ENCODE data around the gene SETD2. TPM values are rescaled to one million over a fixed set of nuclear protein-coding genes. Genes with fewer than 3 reads are reported as not detected.
"Not testable (repeated sequence)": the region's sequence is repeated elsewhere in the genome, so short reads cannot be mapped to it uniquely, and the experiment has no call there.

SETD2 gene, protein sequence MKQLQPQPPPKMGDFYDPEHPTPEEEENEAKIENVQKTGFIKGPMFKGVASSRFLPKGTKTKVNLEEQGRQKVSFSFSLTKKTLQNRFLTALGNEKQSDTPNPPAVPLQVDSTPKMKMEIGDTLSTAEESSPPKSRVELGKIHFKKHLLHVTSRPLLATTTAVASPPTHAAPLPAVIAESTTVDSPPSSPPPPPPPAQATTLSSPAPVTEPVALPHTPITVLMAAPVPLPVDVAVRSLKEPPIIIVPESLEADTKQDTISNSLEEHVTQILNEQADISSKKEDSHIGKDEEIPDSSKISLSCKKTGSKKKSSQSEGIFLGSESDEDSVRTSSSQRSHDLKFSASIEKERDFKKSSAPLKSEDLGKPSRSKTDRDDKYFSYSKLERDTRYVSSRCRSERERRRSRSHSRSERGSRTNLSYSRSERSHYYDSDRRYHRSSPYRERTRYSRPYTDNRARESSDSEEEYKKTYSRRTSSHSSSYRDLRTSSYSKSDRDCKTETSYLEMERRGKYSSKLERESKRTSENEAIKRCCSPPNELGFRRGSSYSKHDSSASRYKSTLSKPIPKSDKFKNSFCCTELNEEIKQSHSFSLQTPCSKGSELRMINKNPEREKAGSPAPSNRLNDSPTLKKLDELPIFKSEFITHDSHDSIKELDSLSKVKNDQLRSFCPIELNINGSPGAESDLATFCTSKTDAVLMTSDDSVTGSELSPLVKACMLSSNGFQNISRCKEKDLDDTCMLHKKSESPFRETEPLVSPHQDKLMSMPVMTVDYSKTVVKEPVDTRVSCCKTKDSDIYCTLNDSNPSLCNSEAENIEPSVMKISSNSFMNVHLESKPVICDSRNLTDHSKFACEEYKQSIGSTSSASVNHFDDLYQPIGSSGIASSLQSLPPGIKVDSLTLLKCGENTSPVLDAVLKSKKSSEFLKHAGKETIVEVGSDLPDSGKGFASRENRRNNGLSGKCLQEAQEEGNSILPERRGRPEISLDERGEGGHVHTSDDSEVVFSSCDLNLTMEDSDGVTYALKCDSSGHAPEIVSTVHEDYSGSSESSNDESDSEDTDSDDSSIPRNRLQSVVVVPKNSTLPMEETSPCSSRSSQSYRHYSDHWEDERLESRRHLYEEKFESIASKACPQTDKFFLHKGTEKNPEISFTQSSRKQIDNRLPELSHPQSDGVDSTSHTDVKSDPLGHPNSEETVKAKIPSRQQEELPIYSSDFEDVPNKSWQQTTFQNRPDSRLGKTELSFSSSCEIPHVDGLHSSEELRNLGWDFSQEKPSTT (N-terminal part only)
- 18.3 and 23.1 TPM in 2 replicates for total RNA-seq (2014; rRNA removed)
- 10.1 TPM for polyA plus RNA-seq (2012)

DNA sequence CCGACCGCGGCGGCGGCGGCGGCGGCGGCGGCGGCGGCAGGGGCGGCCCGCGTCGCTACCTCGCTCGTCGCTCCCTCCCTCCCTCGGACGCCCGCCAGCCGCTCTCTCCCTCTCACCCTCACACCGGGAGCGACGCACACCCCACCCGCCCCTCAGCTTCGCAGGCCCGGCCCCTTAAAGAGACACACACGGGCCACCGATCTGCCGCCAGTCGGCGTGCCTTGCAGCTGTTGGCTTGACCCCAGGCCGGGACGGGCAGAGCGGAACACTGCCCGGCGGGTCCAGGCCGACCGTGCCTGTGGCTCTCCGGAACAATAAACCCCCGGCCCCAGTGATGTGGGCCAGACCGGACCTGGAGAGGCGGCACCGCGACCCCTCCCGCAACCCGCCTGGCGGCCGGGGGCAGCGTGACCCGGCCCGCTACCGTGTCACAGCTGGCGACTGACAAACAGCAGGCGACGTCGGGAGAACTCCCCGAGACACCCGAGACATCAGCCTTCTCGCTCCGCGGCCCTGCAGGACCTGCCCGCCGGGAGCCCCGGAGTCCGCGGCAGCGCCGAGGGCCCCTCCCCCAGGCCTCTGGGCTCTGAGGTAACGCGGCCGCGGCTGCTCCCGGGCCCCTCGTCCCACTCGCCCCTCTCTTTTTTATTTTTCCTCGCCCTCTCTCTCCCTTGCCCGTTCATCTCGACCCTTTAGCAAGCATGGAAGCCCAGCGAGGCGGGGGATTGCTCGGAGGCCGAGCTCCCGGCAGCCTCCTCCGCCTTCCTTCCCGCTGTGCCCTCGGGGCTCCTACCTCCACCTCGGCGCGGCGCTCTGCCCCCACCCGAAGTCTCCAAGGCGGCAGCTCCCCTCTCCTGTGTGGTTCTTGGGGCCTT is at the start of gene SETD2:
Gene SETD2 (minus strand): TSS at position 107 of the 875 bp plus-strand sequence. CDS start 189 bp downstream, outside the sequence.
- DNase-seq (ENCODE audit: low read depth), result peak; percentile 93

- DNase-seq (ENCODE audit: low read depth), result no peak
These were observed 47.0 kb upstream of the SETD2 start for GRCh38 chr3:47210863-47211405.

DNA sequence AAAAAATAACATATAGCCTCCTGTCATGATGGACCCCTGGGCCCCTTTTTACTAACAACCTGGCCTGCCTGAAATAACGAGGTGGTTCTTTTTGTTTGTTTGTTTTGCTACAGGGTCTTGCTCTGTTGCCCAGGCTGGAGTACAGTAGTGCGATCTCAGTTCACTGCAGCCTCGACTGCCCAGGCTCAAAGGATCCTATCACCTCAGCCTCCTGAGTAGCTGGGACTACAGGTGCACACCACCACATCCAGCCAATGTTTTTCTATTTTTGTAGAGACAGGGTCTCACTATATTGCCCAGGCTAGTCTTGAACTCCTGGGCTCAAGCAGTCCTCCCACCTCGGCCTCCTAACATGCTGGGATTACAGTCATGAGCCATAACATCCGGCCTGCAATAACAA is 42.1 kb upstream of the SETD2 start:
- DNase-seq (ENCODE audit: low read depth), result not testable (repeated sequence)

- DNase-seq (ENCODE audit: low read depth), result no peak
These were observed 41.0 kb upstream of the SETD2 start for GRCh38 chr3:47204875-47205274.

DNA sequence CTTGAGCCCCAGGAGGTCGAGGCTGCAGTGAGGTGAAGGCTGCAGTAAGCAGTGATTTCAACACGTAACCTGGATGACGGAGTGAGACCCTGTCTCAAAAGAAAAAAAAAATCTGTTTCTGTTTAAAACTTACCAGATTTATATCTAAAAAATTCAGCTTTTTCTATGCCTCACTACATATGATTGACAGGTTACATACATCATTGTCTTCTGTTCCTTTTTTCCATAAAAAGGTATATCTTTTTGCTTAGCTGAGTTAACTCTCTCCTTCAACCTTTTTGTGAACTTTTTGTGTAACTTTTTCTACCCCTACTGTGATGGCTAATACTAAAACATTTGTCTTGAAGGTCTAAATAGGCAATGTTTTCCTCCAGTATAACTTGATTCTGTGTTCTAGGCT is 38.6 kb upstream of the SETD2 start:
- no peak for DNase-seq (ENCODE audit: low read depth)

DNA sequence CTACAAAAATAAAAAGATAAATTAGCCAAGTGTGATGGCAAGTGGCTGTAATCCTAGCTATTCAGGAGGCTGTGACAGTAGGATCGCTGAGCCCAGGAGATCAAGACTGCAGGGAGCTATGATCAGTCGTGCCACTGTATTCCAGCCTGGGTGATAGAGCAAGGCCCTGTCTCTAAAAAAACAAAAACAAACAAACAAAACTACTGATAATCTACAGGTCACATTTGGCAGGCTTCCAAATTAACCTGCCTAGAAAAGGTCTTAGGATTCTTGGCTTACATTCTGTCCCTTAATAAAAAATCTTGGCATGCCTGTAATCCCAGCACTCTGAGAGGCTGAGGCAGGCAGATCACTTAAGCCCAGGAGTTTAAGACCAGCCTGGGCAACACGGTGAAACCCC is 33.4 kb upstream of the SETD2 start:
- no peak for DNase-seq (ENCODE audit: low read depth)

- DNase-seq (ENCODE audit: low read depth), result no peak
These were observed 31.1 kb upstream of the SETD2 start for GRCh38 chr3:47194994-47195393.

GRCh38 chr3:47193871-47194859 is 30.3 kb upstream of the SETD2 start:
- DNase-seq (ENCODE audit: low read depth), result peak; percentile 23

GRCh38 chr3:47186285-47186684 is 22.4 kb upstream of the SETD2 start:
- DNase-seq (ENCODE audit: low read depth), result no peak

- DNase-seq (ENCODE audit: low read depth), result not testable (repeated sequence)
These were observed 17.8 kb upstream of the SETD2 start for GRCh38 chr3:47181685-47182084.

- DNase-seq (ENCODE audit: low read depth), result not testable (repeated sequence)
These were observed 16.1 kb upstream of the SETD2 start for GRCh38 chr3:47180011-47180410.

- DNase-seq (ENCODE audit: low read depth), result no peak
These were observed 12.7 kb upstream of the SETD2 start for GRCh38 chr3:47176582-47176981.

GRCh38 chr3:47163169-47164006 is 525 bp downstream of the SETD2 start:
- peak; percentile 26 for DNase-seq (ENCODE audit: low read depth)

GRCh38 chr3:47162697-47163168 is 1.2 kb downstream of the SETD2 start:
- peak; percentile 4 for DNase-seq (ENCODE audit: low read depth)

DNA sequence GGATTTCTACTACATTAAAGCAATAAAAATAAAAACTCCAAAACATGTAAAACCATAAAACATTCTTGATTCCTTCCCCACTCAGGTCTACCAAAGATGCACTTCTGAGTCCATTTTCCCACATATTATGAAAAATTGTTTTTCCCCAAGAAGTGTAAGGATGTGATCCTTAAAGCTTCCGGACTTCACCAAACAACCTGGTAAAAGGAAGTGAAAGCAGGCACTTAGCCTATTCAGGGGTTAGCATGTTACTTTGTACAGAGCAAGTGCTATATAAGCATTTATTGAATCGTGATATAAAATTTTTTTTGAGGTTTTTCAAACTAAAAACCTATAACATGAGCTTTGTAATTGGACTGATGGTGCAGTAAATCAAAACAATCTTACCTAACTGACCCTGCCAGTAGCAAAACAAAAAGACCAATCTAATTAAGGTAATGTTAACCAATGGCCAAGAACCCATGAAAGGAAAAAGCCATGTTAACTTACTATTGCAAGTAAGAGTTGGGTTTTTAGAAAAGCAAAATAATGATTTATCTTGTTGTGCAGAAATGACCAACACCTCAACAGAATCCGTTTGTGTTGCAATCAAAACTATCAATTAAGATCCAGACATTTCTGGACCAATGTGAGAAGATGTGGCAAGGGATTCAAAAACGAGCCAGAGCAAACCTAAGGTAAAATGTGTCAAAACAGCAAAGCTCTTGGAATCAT is 1.8 kb downstream of the SETD2 start:
- no peak for DNase-seq (ENCODE audit: low read depth)

DNA sequence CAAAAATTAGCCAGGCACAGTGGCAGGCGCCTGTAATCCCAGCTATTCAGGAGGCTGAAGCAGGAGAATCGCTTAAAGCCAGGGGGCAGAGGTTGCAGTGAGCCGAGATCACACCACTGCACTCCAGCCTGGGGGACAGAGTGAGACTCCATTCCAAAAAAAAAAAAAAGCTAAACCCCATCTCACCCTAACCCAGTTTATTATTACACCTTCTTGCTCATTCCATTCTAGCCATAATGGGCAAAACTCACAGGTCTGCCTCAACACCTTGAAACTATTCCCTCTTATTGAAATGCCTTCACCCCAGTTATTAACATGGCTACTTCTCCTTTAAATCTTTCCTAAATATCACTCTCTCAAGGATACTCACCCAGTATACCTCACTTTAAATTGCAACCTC is 4.1 kb downstream of the SETD2 start:
- no peak for DNase-seq (ENCODE audit: low read depth)

- DNase-seq (ENCODE audit: low read depth), result no peak
These were observed 5.7 kb downstream of the SETD2 start for GRCh38 chr3:47158208-47158607.
